ENCODE data around the gene AKR1C2.
"Not testable (repeated sequence)": the region's sequence is repeated elsewhere in the genome, so short reads cannot be mapped to it uniquely, and the experiment has no call there.

Gene AKR1C2

GRCh38 chr10:5003127-5004029 is at the start of gene AKR1C2:
AKR1C2 (minus strand) TSS chr10:5003857; CDS start chr10:5003835, 22 bp downstream.
- DNase-seq (ENCODE audit: low read depth in 2 of 2), result not testable (repeated sequence)

DNA sequence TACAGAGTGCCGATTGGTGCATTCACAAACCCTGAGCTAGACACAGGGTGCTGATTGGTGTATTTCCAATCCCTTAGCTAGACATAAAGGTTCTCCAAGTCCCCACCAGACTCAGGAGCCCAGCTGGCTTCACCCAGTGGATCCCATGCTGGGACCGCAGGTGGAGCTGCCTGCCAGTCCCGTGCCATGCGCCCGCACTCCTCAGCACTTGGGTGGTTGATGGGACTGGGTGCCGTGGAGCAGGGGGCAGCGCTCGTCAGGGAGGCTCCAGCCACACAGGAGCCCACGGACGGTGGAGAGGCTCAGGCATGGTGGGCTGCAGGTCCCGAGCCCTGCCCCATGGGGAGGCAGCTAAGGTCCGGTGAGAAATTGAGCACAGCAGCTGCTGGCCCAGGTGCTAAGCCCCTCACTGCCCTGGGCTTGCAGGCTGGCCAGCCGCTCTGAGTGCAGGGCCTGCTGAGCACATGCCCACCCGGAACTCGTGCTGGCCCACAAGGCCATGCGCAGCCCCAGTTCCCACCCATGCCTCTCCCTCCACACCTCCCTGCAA is 49.4 kb upstream of the AKR1C2 start:
- not testable (repeated sequence) for DNase-seq (ENCODE audit: low read depth in 2 of 2)

GRCh38 chr10:5047912-5048628 is 44.4 kb upstream of the AKR1C2 start:
- DNase-seq (ENCODE audit: low read depth in 2 of 2), result no peak

GRCh38 chr10:5047055-5047454 is 43.4 kb upstream of the AKR1C2 start:
- not testable (repeated sequence) for DNase-seq (ENCODE audit: low read depth in 2 of 2)

DNA sequence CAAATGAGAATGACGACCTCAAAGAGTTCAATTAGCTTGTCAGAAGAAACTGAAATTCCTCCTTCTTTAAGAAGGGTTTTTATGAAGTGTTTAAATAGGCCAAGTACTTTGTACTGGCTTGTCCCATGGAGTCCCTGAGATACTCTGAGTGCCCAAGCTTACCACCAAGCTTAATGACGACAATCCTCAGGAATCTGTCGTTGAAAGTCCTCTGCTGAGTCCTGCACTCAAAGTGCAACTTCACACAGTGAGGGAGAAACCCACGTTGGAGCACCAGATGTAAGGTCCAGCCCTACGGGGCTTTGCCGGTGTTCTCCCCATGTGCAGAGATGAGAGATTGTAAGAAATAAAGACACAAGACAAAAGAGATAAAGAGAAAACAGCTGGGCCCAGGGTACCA is 42.8 kb upstream of the AKR1C2 start:
- no peak for DNase-seq (ENCODE audit: low read depth in 2 of 2)

- DNase-seq (ENCODE audit: low read depth in 2 of 2), result no peak
Measured at GRCh38 chr10:5045095-5045494, 41.4 kb upstream of the AKR1C2 start.

GRCh38 chr10:5043716-5044115 is 40.1 kb upstream of the AKR1C2 start:
- DNase-seq (ENCODE audit: low read depth in 2 of 2), result no peak

DNA sequence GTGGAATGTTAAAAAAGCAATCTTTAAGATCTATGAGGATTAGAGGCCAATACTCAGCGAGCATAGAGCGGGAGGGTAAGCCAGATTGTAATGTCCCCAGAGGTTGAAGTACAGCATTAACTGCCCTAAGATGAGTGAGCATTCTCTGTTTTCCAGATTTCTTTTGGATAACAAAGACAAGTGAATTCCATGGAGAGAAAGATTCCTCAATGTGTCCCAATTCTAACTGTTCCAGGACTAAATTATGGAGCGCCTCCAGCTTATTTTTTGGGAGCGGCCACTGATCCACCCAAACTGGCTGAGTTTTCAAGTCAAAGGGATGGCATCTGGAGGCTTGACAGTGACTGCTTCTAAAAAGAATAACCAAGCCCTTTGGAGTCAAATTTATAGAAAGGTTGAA is 39.3 kb upstream of the AKR1C2 start:
- DNase-seq (ENCODE audit: low read depth in 2 of 2), result no peak

DNA sequence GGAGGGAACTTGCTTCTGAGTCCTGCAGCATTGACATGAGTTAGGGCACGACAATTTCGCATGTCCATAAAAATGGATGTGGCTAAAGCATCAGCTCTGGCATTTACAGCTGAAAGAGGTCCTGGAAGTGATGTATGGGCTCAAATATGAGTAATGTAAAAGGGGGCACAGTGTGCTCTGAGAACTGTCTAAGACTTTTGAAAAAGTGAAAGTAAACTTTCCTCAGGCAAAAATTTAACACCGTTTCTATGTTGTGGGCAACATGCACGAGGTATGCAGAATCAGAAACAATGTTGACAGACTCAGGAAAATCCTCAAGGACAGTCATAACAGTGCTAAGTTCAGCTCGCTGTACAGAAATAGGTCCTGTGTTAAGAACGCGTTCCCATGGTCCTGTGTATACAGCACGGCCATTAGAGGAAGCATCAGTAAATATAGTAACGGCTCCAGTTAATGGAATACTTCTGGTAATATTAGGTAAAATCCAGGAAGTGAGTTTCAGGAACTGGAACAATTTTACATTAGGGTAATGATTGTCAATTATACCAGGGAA is 37.9 kb upstream of the AKR1C2 start:
- DNase-seq (ENCODE audit: low read depth in 2 of 2), result no peak

GRCh38 chr10:5040781-5041470 is 37.3 kb upstream of the AKR1C2 start:
- DNase-seq (ENCODE audit: low read depth in 2 of 2), result no peak

DNA sequence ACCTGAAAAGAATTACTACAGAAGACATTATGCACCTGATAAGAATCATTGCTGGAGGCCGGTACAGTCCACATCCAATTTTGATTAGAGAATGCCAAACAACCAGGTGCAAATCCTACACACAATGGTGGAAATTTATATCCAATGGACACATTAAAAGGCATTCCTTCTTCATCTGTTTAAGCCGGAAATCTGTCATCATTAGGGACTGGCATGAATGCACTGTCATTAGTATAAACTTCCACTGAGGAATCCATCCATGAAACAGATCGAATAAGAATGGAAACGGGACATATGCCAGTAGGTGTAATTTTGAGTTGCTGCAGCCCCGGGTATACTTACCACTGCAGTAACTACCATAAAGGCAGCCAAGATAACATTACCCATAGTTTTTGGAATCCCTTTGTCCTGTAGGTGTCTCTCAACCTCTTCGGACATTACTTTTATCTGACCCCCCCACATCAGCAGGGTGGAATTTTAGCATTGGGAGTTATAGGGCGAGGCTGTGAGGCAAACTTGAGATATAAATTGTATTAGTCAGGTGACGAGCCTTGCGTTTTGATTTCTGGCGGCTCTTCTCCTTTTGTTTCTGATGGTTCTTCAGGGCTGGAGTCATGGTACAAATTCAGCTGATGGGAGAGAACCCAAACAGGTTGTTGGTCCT is 36.5 kb upstream of the AKR1C2 start:
- no peak for DNase-seq (ENCODE audit: low read depth in 2 of 2)

DNA sequence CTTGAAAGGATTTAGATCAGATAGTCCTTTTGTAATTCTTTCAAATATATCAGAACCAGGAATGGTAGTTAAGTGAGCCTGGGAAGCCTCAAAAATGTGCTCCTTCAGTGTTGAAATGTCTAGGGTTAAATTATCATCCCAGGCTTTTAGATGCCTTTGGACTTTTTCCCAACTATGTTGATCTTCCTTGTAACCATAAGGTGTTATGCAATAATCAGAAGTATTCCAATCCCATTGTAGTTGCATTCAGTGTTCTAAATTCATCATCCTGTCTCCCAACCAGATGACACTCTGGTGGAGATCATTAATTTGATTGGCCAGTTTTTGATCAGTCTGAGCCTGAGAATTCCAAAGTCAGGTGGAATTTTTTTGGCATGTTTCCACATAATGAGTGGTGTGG is 35.1 kb upstream of the AKR1C2 start:
- DNase-seq (ENCODE audit: low read depth in 2 of 2), result no peak

GRCh38 chr10:5038101-5038500 is 34.4 kb upstream of the AKR1C2 start:
- no peak for DNase-seq (ENCODE audit: low read depth in 2 of 2)

DNA sequence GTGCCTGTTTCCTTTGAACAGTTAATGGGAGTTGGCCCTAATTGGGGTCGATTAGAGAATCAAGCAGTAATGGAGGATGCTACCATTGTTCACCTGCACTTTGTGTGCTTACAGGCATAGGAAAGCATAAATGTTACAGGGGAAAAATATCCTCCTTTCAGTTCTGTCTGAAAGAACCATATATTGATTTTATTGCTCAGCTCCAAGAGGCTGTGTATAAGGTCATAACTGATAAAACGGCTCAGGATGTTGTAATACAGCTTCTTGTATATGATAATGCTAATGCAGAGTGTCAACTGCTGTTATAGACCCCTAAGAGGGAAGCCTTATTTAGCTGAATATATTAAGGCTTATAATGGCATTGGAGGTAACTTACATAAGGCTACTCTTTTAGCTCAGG is 32.9 kb upstream of the AKR1C2 start:
- no peak for DNase-seq (ENCODE audit: low read depth in 2 of 2)

DNA sequence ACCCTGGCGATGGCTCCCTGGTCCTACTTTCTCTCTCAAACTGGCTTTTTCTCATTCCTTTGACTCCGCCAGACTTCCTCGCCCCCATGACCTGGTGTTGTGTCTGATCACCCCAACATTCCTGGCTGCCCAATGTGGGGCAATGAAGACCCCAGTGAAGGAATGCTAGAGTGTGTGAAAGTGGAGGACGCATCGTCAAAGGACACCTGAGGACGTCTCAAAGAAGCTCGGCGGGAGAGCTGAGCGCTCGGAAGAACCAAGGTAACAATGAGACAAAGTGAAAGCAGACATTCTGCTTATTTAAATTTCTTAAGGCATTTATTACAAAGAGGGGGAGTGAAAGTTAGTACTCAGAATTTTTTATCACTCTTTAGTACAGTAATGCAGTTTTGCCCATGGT is 31.7 kb upstream of the AKR1C2 start:
- DNase-seq (ENCODE audit: low read depth in 2 of 2), result no peak

- DNase-seq (ENCODE audit: low read depth in 2 of 2), result no peak
Measured at GRCh38 chr10:5034588-5034987, 30.9 kb upstream of the AKR1C2 start.

DNA sequence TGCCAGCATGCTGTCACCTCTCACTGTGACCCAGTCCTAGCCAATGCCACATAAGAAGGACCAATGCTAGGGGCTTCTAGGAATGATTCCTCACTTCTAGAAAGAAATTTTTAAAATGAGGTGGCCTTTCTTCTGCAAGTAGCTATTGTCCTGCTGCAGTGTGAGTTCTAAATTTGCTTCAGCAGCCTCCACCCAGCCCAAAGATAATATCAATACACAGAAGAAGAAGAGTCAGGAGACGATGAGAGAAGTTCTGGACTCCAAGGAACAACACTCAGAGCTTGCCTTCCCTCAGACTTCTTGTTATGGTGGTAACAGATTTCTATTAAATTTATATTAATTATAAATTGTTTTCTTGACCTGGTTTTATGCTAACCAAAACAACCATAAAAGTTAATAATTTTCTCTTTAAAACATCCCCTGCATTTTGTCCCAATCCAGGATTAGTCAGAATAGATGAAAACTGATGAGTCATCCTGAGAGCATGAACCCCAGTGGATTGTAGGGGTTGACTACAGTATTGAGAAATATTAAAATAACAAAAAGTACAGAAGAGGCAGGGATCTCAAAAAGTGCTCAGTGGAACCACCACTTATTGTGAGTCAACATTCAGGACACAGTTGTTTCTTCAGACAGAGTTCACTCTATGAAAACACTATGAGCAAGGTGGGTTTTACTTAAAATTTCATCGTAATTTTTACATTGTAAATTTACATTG is 29.6 kb upstream of the AKR1C2 start:
- no peak for DNase-seq (ENCODE audit: low read depth in 2 of 2)

DNA sequence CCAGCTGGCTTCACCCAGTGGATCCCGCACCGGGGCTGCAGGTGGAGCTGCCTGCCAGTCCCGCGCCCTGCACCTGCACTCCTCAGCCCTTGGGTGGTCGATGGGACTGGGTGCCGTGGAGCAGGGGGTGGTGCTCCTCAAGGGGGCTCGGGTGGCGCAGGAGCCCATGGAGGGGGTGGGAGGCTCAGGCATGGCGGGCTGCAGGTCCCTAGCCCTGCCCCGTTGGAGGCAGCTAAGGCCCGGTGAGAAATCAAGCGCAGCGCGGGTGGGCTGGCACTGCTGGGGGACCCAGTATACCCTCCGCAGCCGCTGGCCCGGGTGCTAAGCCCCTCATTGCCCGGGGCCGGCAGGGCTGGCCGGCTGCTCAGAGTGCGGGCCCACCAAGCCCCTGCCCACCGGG is 28.8 kb upstream of the AKR1C2 start:
- DNase-seq (ENCODE audit: low read depth in 2 of 2), result not testable (repeated sequence)

DNA sequence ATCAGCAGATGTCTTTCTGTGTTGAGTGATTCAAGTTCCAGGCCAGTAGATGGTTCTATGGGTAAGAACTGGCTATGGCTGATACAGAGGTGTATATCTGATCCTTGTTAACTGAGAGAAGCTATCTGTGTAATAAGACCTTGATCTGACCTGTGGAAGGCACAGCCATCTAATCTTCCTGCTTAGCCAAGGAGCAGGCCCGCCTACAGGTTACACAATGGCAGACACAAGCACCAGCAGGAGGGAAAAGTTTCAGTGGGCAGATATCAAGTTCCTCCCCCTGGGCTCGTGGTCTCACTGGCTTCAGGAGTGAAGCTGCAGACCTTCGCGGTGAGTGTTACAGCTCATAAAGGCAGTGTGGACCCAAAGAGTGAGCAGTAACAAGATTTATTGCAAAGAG is 27.9 kb upstream of the AKR1C2 start:
- DNase-seq (ENCODE audit: low read depth in 2 of 2), result not testable (repeated sequence)

DNA sequence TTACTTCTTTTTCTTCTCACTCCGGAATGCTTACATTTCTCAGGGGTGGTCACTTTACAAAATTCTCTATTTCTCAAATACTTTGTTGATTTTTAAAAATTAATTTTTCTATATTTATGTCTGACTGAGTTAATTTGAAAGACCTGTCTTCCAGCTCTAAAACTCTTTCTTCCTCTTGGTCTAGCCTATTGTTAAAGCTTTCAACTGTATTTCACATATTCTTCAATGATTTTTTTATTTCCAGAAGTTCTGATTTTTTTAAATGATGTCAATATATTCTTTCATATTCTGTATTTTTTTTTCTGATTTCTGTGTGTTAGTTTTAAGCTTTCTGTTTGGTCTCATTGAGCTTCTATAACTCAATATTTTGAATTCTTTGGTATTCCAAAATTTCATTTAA is 27.3 kb upstream of the AKR1C2 start:
- no peak for DNase-seq (ENCODE audit: low read depth in 2 of 2)

GRCh38 chr10:5025461-5025881 is 21.8 kb upstream of the AKR1C2 start:
- not testable (repeated sequence) for DNase-seq (ENCODE audit: low read depth in 2 of 2)

All from stimulated activated CD8-positive, alpha-beta memory T cell treated with anti-CD3 and anti-CD28 coated beads, Interleukin-15, amount 100 ng/mL, for 48 hours (primary cell).